SK-N-SH (cell line): ENCODE data around the gene CMTM1. TPM values are rescaled to one million over a fixed set of nuclear protein-coding genes. Genes with fewer than 3 reads are reported as not detected.
"Not testable (repeated sequence)": the region's sequence is repeated elsewhere in the genome, so short reads cannot be mapped to it uniquely, and the experiment has no call there.

Experiments used
- CTCF ChIA-PET: fragments of 300-600, 350-600 bp; formaldehyde crosslinking; extraction: SDS; loops from one replicate; lab custom pipeline; 2021; lab: Yijun Ruan, JAX
- POLR2A ChIA-PET: fragments of 350-600 bp; sonication (Branson Sonifier 250); formaldehyde crosslinking; extraction: SDS; loops from one replicate; lab custom pipeline; 2020; ENCODE audit warnings: antibody characterized with exemption, inconsistent platforms; lab: Yijun Ruan, JAX
- DNase-seq: peaks from one replicate; pipeline ENCODE4 v3.0.0; 2012
- H2AFZ ChIP-seq: fragments of 200-600 bp; sonication (generic); 2 replicates; pipeline ENCODE4 v1.8.1; 2016; ENCODE audit warnings: antibody characterized with exemption, mild to moderate bottlenecking, low read depth
- H3F3A ChIP-seq: fragments of 200-600 bp; sonication (generic); replicated peaks from 2 replicates; pipeline ENCODE3; 2016; ENCODE audit warnings: antibody characterized with exemption, mild to moderate bottlenecking; ENCODE audit not compliant: insufficient read depth
- H3K27ac ChIP-seq, 2 experiments: fragments of 200-500 bp in 1 of 2; fragments of 200-600 bp in 1 of 2; sonication (Bioruptor generic) in 1 of 2; sonication (generic), shearing (Covaris generic) in 1 of 2; 2 replicates each; pipeline versions ENCODE4 v1.5.1 to v1.6.1; 2014 to 2016; ENCODE audit warnings: low read depth in 2 of 2, inconsistent platforms in 1 of 2, low read length in 1 of 2, mild to moderate bottlenecking in 1 of 2, mixed read lengths in 1 of 2
- H3K27me3 ChIP-seq: fragments of 200-600 bp; sonication (generic), shearing (Covaris generic); 2 replicates; pipeline ENCODE4 v1.6.1; 2016; ENCODE audit warnings: mixed run types; ENCODE audit not compliant: insufficient read depth
- H3K36me3 ChIP-seq, 2 experiments: fragments of 200-500 bp in 1 of 2; fragments of 200-600 bp in 1 of 2; sonication (Bioruptor generic) in 1 of 2; sonication (generic) in 1 of 2; replicated peaks in 1 of 2; 2 replicates each; pipeline versions ENCODE3 to v1.5.1; 2014 to 2016; ENCODE audit warnings: low read length in 1 of 2, mild to moderate bottlenecking in 1 of 2; ENCODE audit not compliant: insufficient read depth in 2 of 2, control insufficient read depth in 1 of 2
- H3K4me1 ChIP-seq, 2 experiments: fragments of 200-500 bp in 1 of 2; fragments of 200-600 bp in 1 of 2; sonication (Bioruptor generic) in 1 of 2; sonication (generic), shearing (Covaris generic) in 1 of 2; 2 replicates each; pipeline versions ENCODE4 v1.5.1 to v1.6.1; 2014 to 2016; ENCODE audit warnings: low read depth in 1 of 2, low read length in 1 of 2, mixed run types in 1 of 2; ENCODE audit not compliant: insufficient read depth in 2 of 2, control insufficient read depth in 1 of 2
- H3K4me2 ChIP-seq: fragments of 200-600 bp; sonication (generic), shearing (Covaris generic); 2 replicates; pipeline ENCODE4 v1.6.1; 2017; ENCODE audit warnings: mixed run types
- H3K4me3 ChIP-seq, 2 experiments: fragments of 200-500 bp in 1 of 2; fragments of 200-600 bp in 1 of 2; sonication (Bioruptor generic) in 1 of 2; sonication (generic), shearing (Covaris generic) in 1 of 2; 2 replicates each; pipeline versions ENCODE4 v1.5.1 to v1.8.1; 2014 to 2016; ENCODE audit warnings: low read depth in 2 of 2, inconsistent platforms in 1 of 2, low read length in 1 of 2, mild to moderate bottlenecking in 1 of 2, mixed read lengths in 1 of 2, moderate library complexity in 1 of 2
- H3K79me2 ChIP-seq: fragments of 200-600 bp; sonication (generic); 2 replicates; pipeline ENCODE4 v1.8.1; 2017; ENCODE audit warnings: mild to moderate bottlenecking; ENCODE audit not compliant: insufficient read depth
- H3K9ac ChIP-seq: fragments of 200-600 bp; sonication (generic); 2 replicates; pipeline ENCODE4 v1.6.1; 2017; ENCODE audit warnings: mixed run types
- H3K9me2 ChIP-seq: fragments of 200-600 bp; sonication (generic); 2 replicates; pipeline ENCODE4 v1.6.1; 2017; ENCODE audit warnings: mixed run types
- H3K9me3 ChIP-seq: fragments of 200-600 bp; sonication (generic); 2 replicates; pipeline ENCODE4 v1.6.1; 2017; ENCODE audit warnings: mixed run types, mild to moderate bottlenecking, moderate library complexity
- H4K20me1 ChIP-seq: fragments of 200-600 bp; sonication (generic); 2 replicates; pipeline ENCODE4 v1.6.1; 2017; ENCODE audit warnings: mild to moderate bottlenecking, mixed run types; ENCODE audit not compliant: insufficient read depth
- EP300 ChIP-seq, 2 experiments: IDR thresholded peaks; 2 replicates each; pipeline versions ENCODE4 v1.4.0 to v1.6.1; 2012; ENCODE audit warnings: borderline replicate concordance in 1 of 2, low read depth in 1 of 2, low read length in 1 of 2
- FOXJ3 ChIP-seq: sonication (generic); formaldehyde crosslinking; IDR thresholded peaks from 2 replicates; pipeline ENCODE4 v1.5.1; 2020; ENCODE audit warnings: mild to moderate bottlenecking, missing genetic modification reagents
- SIN3A ChIP-seq: IDR thresholded peaks from 2 replicates; pipeline ENCODE4 v1.6.1; 2012; ENCODE audit warnings: low read depth, mild to moderate bottlenecking, low read length, moderate library complexity, borderline replicate concordance
- SMC3 ChIP-seq: IDR thresholded peaks from 2 replicates; pipeline ENCODE4 v1.6.1; 2012; ENCODE audit warnings: low read depth, low read length, improper control_type of control experiment
- TEAD4 ChIP-seq: IDR thresholded peaks from 2 replicates; pipeline ENCODE4 v1.4.0; 2012; ENCODE audit warnings: mild to moderate bottlenecking, borderline replicate concordance; ENCODE audit not compliant: insufficient read depth
- YY1 ChIP-seq: IDR thresholded peaks from 2 replicates; pipeline ENCODE4 v1.4.0; 2012; ENCODE audit warnings: low read depth, mild to moderate bottlenecking
- WGBS: methylation state at CpG from one replicate; pipeline ENCODE4 v1.1.6; 2017; ENCODE audit warnings: low lambda C conversion rate; 5-methylcytosine and 5-hydroxymethylcytosine counted together
- polyA plus RNA-seq, 3 experiments: library from polyadenylated mRNA; depleted of rRNA; stranded (reverse); fragments of >200 nt; gene quantifications; 2 replicates each; pipeline ENCODE4 v1.2.3, GENCODE V29; 2012
- TF ChIP-seq, protein P1 (sequence below): IDR thresholded peaks from 2 replicates; pipeline ENCODE4; 2012
- TF ChIP-seq, protein P2 (sequence below): fragments of 150-350 bp; IDR thresholded peaks from 2 replicates; pipeline ENCODE4 v1.6.1; 2016; ENCODE audit warnings: mild to moderate bottlenecking, low read depth, low read length

The CMTM1 gene
- polyA plus RNA-seq, 1 of the 3 experiments (the other 2 are of a cell fraction), result 3.7 TPM

DNA sequence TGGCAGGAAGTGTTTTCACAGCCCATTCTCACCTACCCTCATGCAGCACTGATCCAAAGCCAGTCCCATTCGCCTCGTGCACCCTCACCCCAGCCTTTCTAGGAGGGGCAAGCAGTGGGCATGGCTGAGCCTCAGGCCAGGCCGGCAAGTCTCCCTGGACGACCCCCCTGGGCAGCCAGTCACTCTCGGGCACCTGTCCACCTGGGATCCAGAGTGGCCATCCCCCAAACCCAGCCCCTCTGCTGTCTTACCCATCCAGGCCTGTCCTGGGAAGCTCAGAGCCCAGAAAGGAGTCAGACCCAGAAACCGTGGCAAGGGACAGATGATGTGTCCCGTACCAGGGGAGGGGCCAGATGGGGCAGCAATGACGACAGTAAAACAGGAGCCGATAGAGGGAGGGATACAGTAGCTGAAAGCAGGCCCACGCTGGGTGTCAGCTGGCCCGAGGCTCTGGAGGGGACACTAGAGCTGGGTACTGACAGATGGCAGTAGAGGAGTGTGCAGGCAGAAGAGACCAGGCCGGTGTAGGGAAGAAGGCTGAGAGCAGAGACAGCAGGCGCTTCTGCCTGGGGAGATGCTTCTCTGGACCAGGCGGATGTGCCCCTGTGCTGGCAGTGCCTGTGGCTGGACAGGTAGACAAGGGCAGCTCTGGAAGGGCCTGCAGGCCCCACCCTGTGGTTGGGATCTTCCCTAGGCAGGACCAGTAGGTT is 44.0 kb downstream of the CMTM1 start:
- Histone ChIP-seq H3K4me1 (peaks cover 5 to 19% of the 10 kb centered on the region in 2 experiments; a peak in 3 of 4 replicates), H3F3A (peaks cover 13% of the 10 kb centered on the region), H3K9me3 (no peaks in the 10 kb centered on the region), H2AFZ (no peak overlapping the region), H3K36me3 (peaks cover 24 to 57% of the 10 kb centered on the region in 2 experiments), H3K4me2 (no peak overlapping the region), H3K9me2 (no peaks in the 10 kb centered on the region), H3K27ac (no peak overlapping the region), H3K9ac (no peak overlapping the region), H3K27me3 (no peaks in the 10 kb centered on the region), H3K4me3 (no peak overlapping the region), H3K79me2 (peaks cover 51% of the 10 kb centered on the region), H4K20me1 (peaks cover 24% of the 10 kb centered on the region; the same call in 1 of the 2 replicates)
- ChIA-PET POLR2A (no interaction called here), CTCF (interaction anchor here (1.1 to 6.5 kb wide), 9 partner anchors 13 to 556 kb away, joined by 3 to 68 read pairs (median 25); no protein-coding TSS in a partner anchor)
- TF ChIP-seq EP300 (IDR thresholded peaks at IDR 0.05; ENCODE audit: borderline replicate concordance in 1 of 2, low read depth in 1 of 2, low read length in 1 of 2) (no peak), TEAD4 (no peak), FOXJ3 (no peak)
- TF ChIP-seq, protein P1, sequence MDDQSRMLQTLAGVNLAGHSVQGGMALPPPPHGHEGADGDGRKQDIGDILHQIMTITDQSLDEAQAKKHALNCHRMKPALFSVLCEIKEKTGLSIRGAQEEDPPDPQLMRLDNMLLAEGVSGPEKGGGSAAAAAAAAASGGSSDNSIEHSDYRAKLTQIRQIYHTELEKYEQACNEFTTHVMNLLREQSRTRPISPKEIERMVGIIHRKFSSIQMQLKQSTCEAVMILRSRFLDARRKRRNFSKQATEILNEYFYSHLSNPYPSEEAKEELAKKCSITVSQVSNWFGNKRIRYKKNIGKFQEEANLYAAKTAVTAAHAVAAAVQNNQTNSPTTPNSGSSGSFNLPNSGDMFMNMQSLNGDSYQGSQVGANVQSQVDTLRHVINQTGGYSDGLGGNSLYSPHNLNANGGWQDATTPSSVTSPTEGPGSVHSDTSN, result no peak
- no peak for DNase-seq
- WGBS, result 93% methylated on average over 11 of the region's 14 CpGs

DNA sequence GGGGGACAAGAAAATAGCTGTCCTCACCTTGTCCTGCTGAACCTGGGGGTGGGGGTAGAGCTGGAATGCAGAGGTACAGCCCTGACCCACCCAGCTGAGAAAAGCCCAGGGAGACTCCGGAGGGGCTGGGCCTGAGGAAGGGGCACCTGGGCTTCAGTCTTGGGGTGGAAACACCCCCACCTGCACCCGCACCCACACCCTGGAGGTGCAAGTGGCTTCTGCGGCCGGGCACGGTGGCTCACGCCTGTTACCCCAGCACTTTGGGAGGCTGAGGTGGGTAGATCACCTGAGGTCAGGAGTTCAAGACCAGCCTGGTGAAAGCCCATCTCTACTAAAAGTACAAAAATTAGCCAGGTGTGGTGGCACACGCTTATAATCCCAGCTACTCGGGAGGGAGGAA is 45.7 kb downstream of the CMTM1 start:
- Histone ChIP-seq H3K79me2 (peaks cover 35% of the 10 kb centered on the region), H3K4me1 (peaks cover 14% of the 10 kb centered on the region in 2 experiments; a peak in 3 of 4 replicates), H3K36me3 (peaks cover 24 to 58% of the 10 kb centered on the region in 2 experiments), H4K20me1 (peaks cover 19% of the 10 kb centered on the region; the same call in 1 of the 2 replicates), H3F3A (peaks cover 20% of the 10 kb centered on the region)
- H3K9ac ChIP-seq, H3K27ac ChIP-seq, H3K27me3 ChIP-seq, H3K9me2 ChIP-seq, POLR2A ChIA-PET, H3K4me2 ChIP-seq, H2AFZ ChIP-seq, H3K4me3 ChIP-seq, DNase-seq, H3K9me3 ChIP-seq: not testable (repeated sequence)
- WGBS, result 100% methylated on average over 5 of the region's 8 CpGs
- CTCF ChIA-PET, result interaction anchor here (1.3 to 6.5 kb wide), 4 partner anchors 9 to 261 kb away, joined by 4 to 68 read pairs (median 5); no protein-coding TSS in a partner anchor

DNA sequence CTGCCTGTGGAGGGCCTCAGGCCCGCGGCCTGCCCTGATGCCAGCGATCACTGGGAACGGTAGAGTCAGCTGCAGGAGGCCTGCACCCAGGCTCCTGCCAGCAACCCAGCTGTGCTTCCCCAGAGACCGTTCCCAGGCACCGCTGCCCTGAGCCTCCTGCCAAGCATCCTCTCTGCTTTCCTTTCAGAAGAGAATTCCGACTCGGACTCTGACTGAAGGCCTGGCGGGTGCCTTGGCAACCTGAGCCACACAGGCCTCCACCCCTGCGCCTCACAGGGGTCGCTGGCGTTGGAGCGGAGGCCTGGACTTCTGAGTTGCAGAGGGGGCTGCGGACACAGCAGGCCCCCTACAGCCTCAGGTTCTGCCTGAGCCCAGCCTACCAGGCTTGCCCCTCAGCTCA is 46.2 kb downstream of the CMTM1 start:
- Histone ChIP-seq H3K27me3 (no peaks in the 10 kb centered on the region), H3K9me2 (no peaks in the 10 kb centered on the region), H3K79me2 (peaks cover 30% of the 10 kb centered on the region), H3F3A (peaks cover 21% of the 10 kb centered on the region), H3K36me3 (peaks cover 24 to 58% of the 10 kb centered on the region in 2 experiments), H3K4me1 (peaks cover 14 to 19% of the 10 kb centered on the region in 2 experiments; a peak in 3 of 4 replicates), H3K9ac (no peak overlapping the region), H3K4me2 (no peak overlapping the region), H3K9me3 (no peaks in the 10 kb centered on the region), H4K20me1 (peaks cover 16% of the 10 kb centered on the region; the same call in 1 of the 2 replicates), H2AFZ (no peak overlapping the region), H3K4me3 (no peak overlapping the region), H3K27ac (no peak overlapping the region)
- TF ChIP-seq YY1 (no peak), FOXJ3 (no peak), TEAD4 (no peak), SIN3A (no peak), SMC3 (no peak)
- TF ChIP-seq, protein P2, sequence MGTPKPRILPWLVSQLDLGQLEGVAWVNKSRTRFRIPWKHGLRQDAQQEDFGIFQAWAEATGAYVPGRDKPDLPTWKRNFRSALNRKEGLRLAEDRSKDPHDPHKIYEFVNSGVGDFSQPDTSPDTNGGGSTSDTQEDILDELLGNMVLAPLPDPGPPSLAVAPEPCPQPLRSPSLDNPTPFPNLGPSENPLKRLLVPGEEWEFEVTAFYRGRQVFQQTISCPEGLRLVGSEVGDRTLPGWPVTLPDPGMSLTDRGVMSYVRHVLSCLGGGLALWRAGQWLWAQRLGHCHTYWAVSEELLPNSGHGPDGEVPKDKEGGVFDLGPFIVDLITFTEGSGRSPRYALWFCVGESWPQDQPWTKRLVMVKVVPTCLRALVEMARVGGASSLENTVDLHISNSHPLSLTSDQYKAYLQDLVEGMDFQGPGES, result no peak
- 98% methylated on average over 4 of the region's 14 CpGs for WGBS
- no peak for DNase-seq
- ChIA-PET POLR2A (no interaction called here), CTCF (interaction anchor here (1.3 to 6.5 kb wide), 4 partner anchors 8 to 261 kb away, joined by 4 to 68 read pairs (median 5); no protein-coding TSS in a partner anchor)
